DND-41 (cell line): ENCODE measurements around the gene MBOAT1.

ENCODE experiments used
- ATAC-seq: fragments of 200-7000 bp; cut with Tn5 transposase; 3 replicates; pipeline ENCODE4 v1.9.1; 2021; ENCODE audit warnings: low read depth; ENCODE audit not compliant: insufficient read depth
- DNase-seq: peaks from one replicate; pipeline ENCODE4 v3.0.0-alpha.2; 2020
- H2AFZ ChIP-seq: 2 replicates; pipeline ENCODE4 v1.6.0; 2012; ENCODE audit warnings: low read depth, low read length
- H3K27ac ChIP-seq: 2 replicates; pipeline ENCODE4 v1.5.1; 2012; ENCODE audit warnings: low read length, inconsistent platforms
- H3K27me3 ChIP-seq: fragments of 200-600 bp; sonication (generic); 2 replicates; pipeline ENCODE4 v1.6.0; 2012; ENCODE audit warnings: low read length, mild to moderate bottlenecking, inconsistent platforms; ENCODE audit not compliant: insufficient read depth, poor library complexity
- H3K36me3 ChIP-seq: 2 replicates; pipeline ENCODE4 v1.5.1; 2012; ENCODE audit warnings: low read length, inconsistent platforms; ENCODE audit not compliant: insufficient read depth
- H3K4me1 ChIP-seq: 2 replicates; pipeline ENCODE4 v1.5.1; 2012; ENCODE audit warnings: mild to moderate bottlenecking, low read length; ENCODE audit not compliant: insufficient read depth
- H3K4me2 ChIP-seq: 2 replicates; pipeline ENCODE4 v1.6.0; 2012; ENCODE audit warnings: mild to moderate bottlenecking, moderate library complexity, low read length, inconsistent platforms; ENCODE audit not compliant: insufficient read depth
- H3K4me3 ChIP-seq, 2 experiments: fragments of 200-600 bp in 1 of 2; shearing (Covaris generic) in 1 of 2; 2 replicates each; pipeline ENCODE4 v1.5.1; 2012 to 2016; ENCODE audit warnings: inconsistent platforms in 2 of 2, low read length in 2 of 2, mild to moderate bottlenecking in 2 of 2, low read depth in 1 of 2, moderate library complexity in 1 of 2
- H3K79me2 ChIP-seq: 2 replicates; pipeline ENCODE4 v1.6.0; 2012; ENCODE audit warnings: low read length, inconsistent platforms; ENCODE audit not compliant: insufficient read depth
- H3K9ac ChIP-seq: 2 replicates; pipeline ENCODE4 v1.6.0; 2012; ENCODE audit warnings: low read depth, mild to moderate bottlenecking, inconsistent platforms, low read length, moderate library complexity
- H3K9me3 ChIP-seq: 2 replicates; pipeline ENCODE4 v1.5.1; 2012; ENCODE audit warnings: low read length, moderate library complexity, mild to moderate bottlenecking, inconsistent platforms; ENCODE audit not compliant: insufficient read depth, severe bottlenecking
- H4K20me1 ChIP-seq: 2 replicates; pipeline ENCODE4 v1.6.0; 2012; ENCODE audit warnings: low read length; ENCODE audit not compliant: insufficient read depth
- EZH2 ChIP-seq: IDR thresholded peaks from 3 replicates; pipeline ENCODE4 v1.6.1; 2012; ENCODE audit warnings: borderline replicate concordance, low read depth, mild to moderate bottlenecking, moderate library complexity, low read length, inconsistent platforms; ENCODE audit not compliant: severe bottlenecking
- TF ChIP-seq, protein P1 (sequence below): IDR thresholded peaks from 2 replicates; pipeline ENCODE4 v1.5.1; 2012; ENCODE audit warnings: borderline replicate concordance, low read length, moderate library complexity, mild to moderate bottlenecking; ENCODE audit not compliant: poor library complexity, severe bottlenecking; ENCODE audit errors: extremely low read depth

Gene MBOAT1

DNA sequence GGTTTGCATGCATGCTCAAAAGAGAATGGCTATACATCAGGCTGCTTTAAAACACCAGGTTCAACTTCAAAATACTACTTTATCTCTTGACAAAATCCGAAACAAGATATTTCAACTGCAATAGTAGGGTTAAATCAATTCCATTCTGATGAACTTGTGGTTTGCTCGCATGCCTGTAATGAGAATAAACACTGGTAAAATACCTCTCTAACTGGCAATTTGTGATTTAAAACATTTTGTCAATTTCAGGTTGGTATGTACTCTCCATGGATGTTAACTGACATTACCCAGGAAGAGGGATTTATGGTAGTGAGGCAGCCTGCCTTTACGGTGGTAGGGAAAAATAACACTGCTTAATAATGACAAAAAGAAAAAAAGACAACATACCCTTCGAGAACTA, 74.4 kb downstream of the MBOAT1 start:
- Histone ChIP-seq H4K20me1 (0 out of 2 replicates have a peak, but pooled peaks cover 6% of the 10 kb centered on the region), H3K4me3 (no peak overlapping the region), H3K27ac (no peak overlapping the region), H3K79me2 (no peaks in the 10 kb centered on the region), H3K4me1 (no peaks in the 10 kb centered on the region), H3K9me3 (no peaks in the 10 kb centered on the region), H3K36me3 (peaks cover 40% of the 10 kb centered on the region), H3K9ac (no peak overlapping the region), H3K27me3 (no peaks in the 10 kb centered on the region), H2AFZ (no peak overlapping the region), H3K4me2 (no peak overlapping the region)
- ATAC-seq (no peak), DNase-seq (no peak)
- no peak for TF ChIP-seq EZH2
- TF ChIP-seq, protein P1, sequence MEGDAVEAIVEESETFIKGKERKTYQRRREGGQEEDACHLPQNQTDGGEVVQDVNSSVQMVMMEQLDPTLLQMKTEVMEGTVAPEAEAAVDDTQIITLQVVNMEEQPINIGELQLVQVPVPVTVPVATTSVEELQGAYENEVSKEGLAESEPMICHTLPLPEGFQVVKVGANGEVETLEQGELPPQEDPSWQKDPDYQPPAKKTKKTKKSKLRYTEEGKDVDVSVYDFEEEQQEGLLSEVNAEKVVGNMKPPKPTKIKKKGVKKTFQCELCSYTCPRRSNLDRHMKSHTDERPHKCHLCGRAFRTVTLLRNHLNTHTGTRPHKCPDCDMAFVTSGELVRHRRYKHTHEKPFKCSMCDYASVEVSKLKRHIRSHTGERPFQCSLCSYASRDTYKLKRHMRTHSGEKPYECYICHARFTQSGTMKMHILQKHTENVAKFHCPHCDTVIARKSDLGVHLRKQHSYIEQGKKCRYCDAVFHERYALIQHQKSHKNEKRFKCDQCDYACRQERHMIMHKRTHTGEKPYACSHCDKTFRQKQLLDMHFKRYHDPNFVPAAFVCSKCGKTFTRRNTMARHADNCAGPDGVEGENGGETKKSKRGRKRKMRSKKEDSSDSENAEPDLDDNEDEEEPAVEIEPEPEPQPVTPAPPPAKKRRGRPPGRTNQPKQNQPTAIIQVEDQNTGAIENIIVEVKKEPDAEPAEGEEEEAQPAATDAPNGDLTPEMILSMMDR = no peak

DNA sequence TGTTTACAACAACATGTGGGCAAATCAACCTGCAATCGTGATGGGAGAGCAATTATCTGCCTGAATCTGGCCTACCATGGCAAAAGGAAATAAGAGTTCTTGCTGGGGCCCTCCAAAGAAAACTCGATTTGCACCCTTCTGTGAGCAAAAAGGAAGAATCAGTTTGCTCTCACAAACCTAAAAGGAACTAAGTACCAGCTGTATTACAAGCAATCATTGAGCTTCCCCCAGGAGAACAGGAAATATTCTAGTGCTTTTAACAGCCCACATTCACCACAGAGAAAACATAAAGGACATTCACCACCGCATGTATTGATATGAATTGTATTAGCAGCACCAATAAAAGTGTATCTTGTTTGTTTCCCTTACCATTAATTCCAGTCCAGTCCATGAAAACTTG, 75.0 kb downstream of the MBOAT1 start:
- TF ChIP-seq, protein P1 = no peak
- TF ChIP-seq EZH2 = no peak
- Histone ChIP-seq H3K36me3 (peaks cover 36% of the 10 kb centered on the region), H3K4me1 (no peaks in the 10 kb centered on the region), H3K4me2 (no peak overlapping the region), H3K9me3 (no peaks in the 10 kb centered on the region), H2AFZ (no peak overlapping the region), H4K20me1 (0 out of 2 replicates have a peak, but pooled peaks cover 6% of the 10 kb centered on the region), H3K4me3 (no peak overlapping the region), H3K9ac (no peak overlapping the region), H3K27me3 (no peaks in the 10 kb centered on the region), H3K27ac (no peak overlapping the region), H3K79me2 (no peaks in the 10 kb centered on the region)
- DNase-seq (no peak), ATAC-seq (no peak)

DNA sequence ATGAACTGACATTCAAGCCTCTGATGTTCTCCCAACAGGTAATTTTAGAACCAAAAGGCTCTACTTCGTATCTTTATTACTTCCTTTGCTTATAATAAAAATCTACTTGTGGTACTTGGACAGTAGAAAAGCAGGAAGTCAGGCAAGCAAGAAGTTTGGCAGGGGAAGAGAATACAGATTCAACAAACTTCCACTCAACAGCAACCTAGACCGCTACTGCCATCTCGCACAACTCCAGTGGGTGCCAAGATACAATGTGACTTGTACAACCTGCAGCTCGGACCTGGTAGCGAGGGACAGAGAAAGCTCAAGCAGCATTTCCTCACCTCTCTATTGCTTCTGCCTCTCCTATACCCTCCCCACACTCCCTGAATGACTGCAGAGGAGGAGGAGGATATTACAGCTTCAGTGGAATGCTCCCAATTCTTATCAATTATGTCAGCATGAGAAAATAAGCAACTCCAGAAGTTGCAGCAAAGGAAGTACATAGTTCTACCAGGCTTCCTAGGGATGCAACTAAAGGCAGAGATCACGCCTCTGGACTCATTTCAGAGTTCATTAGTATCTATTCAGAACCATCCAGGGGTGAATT, 76.5 kb downstream of the MBOAT1 start:
- Histone ChIP-seq H3K4me3 (no peak overlapping the region), H3K79me2 (no peaks in the 10 kb centered on the region), H3K27me3 (no peaks in the 10 kb centered on the region), H3K27ac (no peak overlapping the region), H3K36me3 (peaks cover 37% of the 10 kb centered on the region), H2AFZ (no peak overlapping the region), H3K9me3 (no peaks in the 10 kb centered on the region), H3K9ac (no peak overlapping the region), H4K20me1 (no peaks in the 10 kb centered on the region), H3K4me2 (no peak overlapping the region), H3K4me1 (no peaks in the 10 kb centered on the region)
- ATAC-seq (no peak), DNase-seq (no peak)
- TF ChIP-seq EZH2 = no peak
- TF ChIP-seq, protein P1 = no peak
